Tibial nerve (tissue), 3 donors: Measurements from ENCODE around the gene WNT7A.

ENCODE experiments used
- POLR2A ChIP-seq, 2 donors: fragments of 450-650 bp; IDR thresholded peaks; one replicate each; pipeline ENCODE4 v1.6.1; 2017; ENCODE audit warnings: antibody characterized with exemption in 2 of 2, mild to moderate bottlenecking in 2 of 2, moderate library complexity in 2 of 2
- TF ChIP-seq, protein P1 (sequence below), 5 experiments: fragments of 200-600 bp in 3 of 5; fragments of 450-650 bp in 2 of 5; sonication (generic) in 3 of 5; IDR thresholded peaks; one replicate each; pipeline ENCODE4 v1.5.1; 2016 to 2019; ENCODE audit warnings: antibody characterized with exemption in 5 of 5, mild to moderate bottlenecking in 3 of 5, moderate library complexity in 2 of 5

- TF ChIP-seq, protein P1, sequence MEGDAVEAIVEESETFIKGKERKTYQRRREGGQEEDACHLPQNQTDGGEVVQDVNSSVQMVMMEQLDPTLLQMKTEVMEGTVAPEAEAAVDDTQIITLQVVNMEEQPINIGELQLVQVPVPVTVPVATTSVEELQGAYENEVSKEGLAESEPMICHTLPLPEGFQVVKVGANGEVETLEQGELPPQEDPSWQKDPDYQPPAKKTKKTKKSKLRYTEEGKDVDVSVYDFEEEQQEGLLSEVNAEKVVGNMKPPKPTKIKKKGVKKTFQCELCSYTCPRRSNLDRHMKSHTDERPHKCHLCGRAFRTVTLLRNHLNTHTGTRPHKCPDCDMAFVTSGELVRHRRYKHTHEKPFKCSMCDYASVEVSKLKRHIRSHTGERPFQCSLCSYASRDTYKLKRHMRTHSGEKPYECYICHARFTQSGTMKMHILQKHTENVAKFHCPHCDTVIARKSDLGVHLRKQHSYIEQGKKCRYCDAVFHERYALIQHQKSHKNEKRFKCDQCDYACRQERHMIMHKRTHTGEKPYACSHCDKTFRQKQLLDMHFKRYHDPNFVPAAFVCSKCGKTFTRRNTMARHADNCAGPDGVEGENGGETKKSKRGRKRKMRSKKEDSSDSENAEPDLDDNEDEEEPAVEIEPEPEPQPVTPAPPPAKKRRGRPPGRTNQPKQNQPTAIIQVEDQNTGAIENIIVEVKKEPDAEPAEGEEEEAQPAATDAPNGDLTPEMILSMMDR (IDR thresholded peaks at IDR 0.05) = no peak
- TF ChIP-seq POLR2A (IDR thresholded peaks at IDR 0.05) = no peak
Observed at GRCh38 chr3:13837751-13838150, 42.1 kb downstream of the WNT7A start.
